IMR-90 (cell line): ENCODE measurements around the gene KLK12. TPM values are rescaled to one million over a fixed set of nuclear protein-coding genes. Genes with fewer than 3 reads are reported as not detected.

Experiments used
- ATAC-seq: fragments of 200-7000 bp; cut with Tn5 transposase; 2 replicates; pipeline ENCODE4 v1.9.1; 2020; ENCODE audit warnings: low read depth, mild to moderate bottlenecking, moderate library complexity
- BruUV-seq: library from RNA; stranded (reverse); fragments of 400-500 nt; replicated peaks from 2 replicates; lab custom pipeline; 2021; lab: Mats Ljungman, UMichigan
- CTCF ChIA-PET: fragments of 300-600 bp; formaldehyde crosslinking; extraction: SDS; loops from one replicate; lab custom pipeline; 2021; ENCODE audit warnings: antibody characterized with exemption; lab: Yijun Ruan, JAX
- POLR2A ChIA-PET: fragments of 300-600 bp; sonication (Branson Sonifier 250); formaldehyde crosslinking; loops from one replicate; lab custom pipeline; 2022; ENCODE audit warnings: antibody characterized with exemption; ENCODE audit not compliant: unreplicated experiment; lab: Charles Lee
- DNase-seq: peaks from one replicate; pipeline ENCODE4 v3.0.0; 2013
- H2AFZ ChIP-seq: replicated peaks from 2 replicates; pipeline ENCODE3; 2013; ENCODE audit warnings: low read length, mild to moderate bottlenecking; ENCODE audit not compliant: poor library complexity
- H2AK5ac ChIP-seq: 2 replicates; pipeline ENCODE4 v1.6.1; 2013; ENCODE audit warnings: low read depth, low read length, inconsistent platforms
- H2AK9ac ChIP-seq: replicated peaks from 2 replicates; pipeline ENCODE3; 2013; ENCODE audit warnings: mild to moderate bottlenecking, low read depth, low read length, moderate library complexity; ENCODE audit not compliant: poor library complexity
- H2BK120ac ChIP-seq: 2 replicates; pipeline ENCODE4 v1.6.1; 2013; ENCODE audit warnings: low read depth, low read length, inconsistent platforms
- H2BK15ac ChIP-seq: 3 replicates; pipeline ENCODE4 v1.6.1; 2013; ENCODE audit warnings: low read depth, low read length, inconsistent platforms
- H2BK20ac ChIP-seq: 2 replicates; pipeline ENCODE4 v1.6.1; 2013; ENCODE audit warnings: low read depth, mild to moderate bottlenecking, inconsistent platforms, low read length, moderate library complexity
- H2BK5ac ChIP-seq: 2 replicates; pipeline ENCODE4 v1.6.1; 2013; ENCODE audit warnings: mild to moderate bottlenecking, low read depth, low read length, inconsistent platforms; ENCODE audit not compliant: poor library complexity, severe bottlenecking
- H3K14ac ChIP-seq: replicated peaks from 2 replicates; pipeline ENCODE4 v1.6.1; 2013; ENCODE audit warnings: low read depth, low read length, inconsistent platforms
- H3K18ac ChIP-seq: 2 replicates; pipeline ENCODE4 v1.6.1; 2013; ENCODE audit warnings: low read depth, low read length, control low read depth
- H3K23ac ChIP-seq: 2 replicates; pipeline ENCODE4 v1.6.1; 2013; ENCODE audit warnings: low read depth, low read length, inconsistent platforms
- H3K27ac ChIP-seq: 2 replicates; pipeline ENCODE4 v1.5.1; 2013; ENCODE audit warnings: mild to moderate bottlenecking, control low read depth, low read length; ENCODE audit not compliant: insufficient read depth
- H3K27me3 ChIP-seq: 2 replicates; pipeline ENCODE4 v1.6.1; 2013; ENCODE audit warnings: low read length; ENCODE audit not compliant: control insufficient read depth, insufficient read depth
- H3K36me3 ChIP-seq: 2 replicates; pipeline ENCODE4 v1.6.1; 2013; ENCODE audit warnings: low read length, mixed read lengths; ENCODE audit not compliant: control insufficient read depth, insufficient read depth
- H3K4ac ChIP-seq: 2 replicates; pipeline ENCODE4 v1.6.1; 2013; ENCODE audit warnings: low read depth, low read length, inconsistent platforms
- H3K4me1 ChIP-seq: 2 replicates; pipeline ENCODE4 v1.6.1; 2013; ENCODE audit warnings: low read length, mixed read lengths; ENCODE audit not compliant: control insufficient read depth, insufficient read depth
- H3K4me2 ChIP-seq: 2 replicates; pipeline ENCODE4 v1.6.1; 2013; ENCODE audit warnings: low read depth, mild to moderate bottlenecking, control low read depth, low read length, moderate library complexity
- H3K4me3 ChIP-seq: 2 replicates; pipeline ENCODE4 v1.5.1; 2013; ENCODE audit warnings: low read depth, mild to moderate bottlenecking, control low read depth, low read length, moderate library complexity; ENCODE audit not compliant: insufficient read depth
- H3K56ac ChIP-seq: 2 replicates; pipeline ENCODE4 v1.6.1; 2013; ENCODE audit warnings: low read length, inconsistent platforms; ENCODE audit not compliant: insufficient read depth; ENCODE audit errors: extremely low read depth
- H3K79me1 ChIP-seq, 2 experiments: 2 replicates each; pipeline ENCODE4 v1.6.1; 2013; ENCODE audit warnings: low read length in 2 of 2, inconsistent platforms in 1 of 2, low read depth in 1 of 2
- H3K9ac ChIP-seq: 2 replicates; pipeline ENCODE4 v1.6.1; 2013; ENCODE audit warnings: low read depth, low read length, control low read depth
- H3K9me1 ChIP-seq: 2 replicates; pipeline ENCODE4 v1.6.1; 2013; ENCODE audit warnings: low read length, inconsistent platforms; ENCODE audit not compliant: insufficient read depth
- H3K9me3 ChIP-seq: 2 replicates; pipeline ENCODE4 v1.6.1; 2013; ENCODE audit warnings: low read length; ENCODE audit not compliant: control insufficient read depth, insufficient read depth
- H4K20me1 ChIP-seq: 2 replicates; pipeline ENCODE4 v1.6.1; 2013; ENCODE audit warnings: low read length, inconsistent platforms; ENCODE audit not compliant: insufficient read depth
- H4K5ac ChIP-seq: 2 replicates; pipeline ENCODE4 v1.6.1; 2013; ENCODE audit warnings: mild to moderate bottlenecking, low read depth, low read length, control low read depth
- H4K8ac ChIP-seq, 2 experiments: 2 replicates each; pipeline ENCODE4 v1.6.1; 2013; ENCODE audit warnings: low read depth in 2 of 2, low read length in 2 of 2, control low read depth in 1 of 2, inconsistent platforms in 1 of 2
- H4K91ac ChIP-seq: 2 replicates; pipeline ENCODE4 v1.6.1; 2013; ENCODE audit warnings: low read depth, low read length, inconsistent platforms; ENCODE audit not compliant: insufficient read depth
- BHLHE40 ChIP-seq: fragments of 150-350 bp; IDR thresholded peaks from 2 replicates; pipeline ENCODE4 v1.6.1; 2016; ENCODE audit warnings: mild to moderate bottlenecking, low read depth, low read length
- CEBPB ChIP-seq: IDR thresholded peaks from 2 replicates; pipeline ENCODE4 v1.6.1; 2012; ENCODE audit warnings: low read depth, low read length, improper control_type of control experiment
- CHD1 ChIP-seq: IDR thresholded peaks from 2 replicates; pipeline ENCODE4 v1.6.1; 2012; ENCODE audit warnings: low read depth, low read length, improper control_type of control experiment
- ELK1 ChIP-seq: fragments of 150-350 bp; IDR thresholded peaks from 2 replicates; pipeline ENCODE4 v1.6.1; 2016; ENCODE audit warnings: low read depth, mild to moderate bottlenecking, low read length, moderate library complexity, borderline replicate concordance
- MAFK ChIP-seq: IDR thresholded peaks from 2 replicates; pipeline ENCODE4 v1.6.1; 2012; ENCODE audit warnings: low read depth, low read length, improper control_type of control experiment
- MAZ ChIP-seq: IDR thresholded peaks from 2 replicates; pipeline ENCODE4 v1.6.1; 2012; ENCODE audit warnings: low read depth, mild to moderate bottlenecking, low read length, improper control_type of control experiment, moderate library complexity, borderline replicate concordance
- MXI1 ChIP-seq: IDR thresholded peaks from 2 replicates; pipeline ENCODE4 v1.6.1; 2012; ENCODE audit warnings: low read depth, mild to moderate bottlenecking, low read length, moderate library complexity, borderline replicate concordance
- NFE2L2 ChIP-seq: fragments of 150-350 bp; IDR thresholded peaks from 2 replicates; pipeline ENCODE4 v1.6.1; 2016; ENCODE audit warnings: low read depth, mild to moderate bottlenecking, low read length
- SMC3 ChIP-seq: fragments of 150-350 bp; IDR thresholded peaks from 2 replicates; pipeline ENCODE4 v1.6.1; 2016; ENCODE audit warnings: low read depth, mild to moderate bottlenecking, antibody characterized with exemption, low read length, moderate library complexity
- USF2 ChIP-seq: fragments of 150-350 bp; IDR thresholded peaks from 2 replicates; pipeline ENCODE4 v1.6.1; 2017; ENCODE audit warnings: mild to moderate bottlenecking, antibody characterized with exemption, low read length, low read depth
- WGBS, 2 experiments: methylation state at CpG; one replicate each; pipeline versions ENCODE4 v1.1.5 to v1.1.7; 2013; ENCODE audit warnings: missing lambda C conversion rate in 2 of 2; ENCODE audit not compliant: insufficient read length in 1 of 2; ENCODE audit errors: extremely low coverage in 2 of 2; 5-methylcytosine and 5-hydroxymethylcytosine counted together
- dilution Hi-C: fragments of 300-500 bp; cut with HindIII; formaldehyde crosslinking; loops from one replicate; pipeline ENCODE4 v1.14.3; 2018; ENCODE audit warnings: low sequenced_read_pairs; ENCODE audit not compliant: unreplicated experiment
- in situ Hi-C: fragments of 300-500 bp; cut with MboI; formaldehyde crosslinking; loops from 3 replicates; pipeline ENCODE4 v1.14.3; 2019; ENCODE audit warnings: low sequenced_read_pairs, inconsistent platforms, mixed read lengths
- intact Hi-C: fragments of 100-400 bp; cut with micrococcal nuclease; formaldehyde crosslinking; loops from 2 replicates; pipeline ENCODE4 v1.10.0; 2022
- polyA plus RNA-seq, 3 experiments: library from polyadenylated mRNA; depleted of rRNA; stranded (reverse); fragments of >200 nt; gene quantifications; 2 replicates each; pipeline ENCODE4 v1.2.3, GENCODE V29; 2012; ENCODE audit warnings: low replicate concordance in 1 of 3
- total RNA-seq: library from RNA; depleted of rRNA; stranded (reverse); fragments of >200 nt; gene quantifications from 2 replicates; pipeline ENCODE4 v1.2.3, GENCODE V29; 2012
- TF ChIP-seq, protein P1 (sequence below): conservative IDR thresholded peaks from 2 replicates; pipeline ENCODE4 v1.5.1; 2012; ENCODE audit warnings: mild to moderate bottlenecking, low read depth, low read length, improper control_type of control experiment

KLK12 gene
- total and polyA plus RNA-seq, 2 of the 4 experiments (the other 2 are of a cell fraction), result not detected

- H2BK20ac ChIP-seq, result no peak overlapping the region
- no peak overlapping the region for H2AK9ac ChIP-seq
- H3K18ac ChIP-seq, result no peak overlapping the region
- no peak overlapping the region for H3K4me2 ChIP-seq
- H3K27me3 ChIP-seq, result no peaks in the 10 kb centered on the region; the same call in 1 of the 2 replicates
- no peak overlapping the region for H2BK5ac ChIP-seq
- no peak overlapping the region for H4K8ac ChIP-seq
- no peak overlapping the region for H3K9ac ChIP-seq
- no peak overlapping the region for H2BK15ac ChIP-seq
- in situ Hi-C loops, result no loop called here
- H3K4ac ChIP-seq, result no peak overlapping the region
- WGBS, 2 experiments, result 33% methylated on average over 1 of the region's 6 CpGs; no CpG with 5 or more reads in 1 of the 2 experiments
- no peak overlapping the region for H3K14ac ChIP-seq
- H3K56ac ChIP-seq, result no peak overlapping the region
- H3K9me1 ChIP-seq, result no peaks in the 10 kb centered on the region
- H3K9me3 ChIP-seq, result no peaks in the 10 kb centered on the region
- H3K79me1 ChIP-seq, result no peaks in the 10 kb centered on the region
- no TSS peak for BruUV-seq
- DNase-seq (no peak), ATAC-seq (no peak)
- H2AFZ ChIP-seq, result no peak overlapping the region
- dilution Hi-C loops, result no loop called here
- H3K4me1 ChIP-seq, result no peaks in the 10 kb centered on the region
- no peaks in the 10 kb centered on the region for H3K36me3 ChIP-seq
- TF ChIP-seq BHLHE40, result no peak
- no peak for TF ChIP-seq NFE2L2
- TF ChIP-seq MAZ, result no peak
- TF ChIP-seq, protein P1, sequence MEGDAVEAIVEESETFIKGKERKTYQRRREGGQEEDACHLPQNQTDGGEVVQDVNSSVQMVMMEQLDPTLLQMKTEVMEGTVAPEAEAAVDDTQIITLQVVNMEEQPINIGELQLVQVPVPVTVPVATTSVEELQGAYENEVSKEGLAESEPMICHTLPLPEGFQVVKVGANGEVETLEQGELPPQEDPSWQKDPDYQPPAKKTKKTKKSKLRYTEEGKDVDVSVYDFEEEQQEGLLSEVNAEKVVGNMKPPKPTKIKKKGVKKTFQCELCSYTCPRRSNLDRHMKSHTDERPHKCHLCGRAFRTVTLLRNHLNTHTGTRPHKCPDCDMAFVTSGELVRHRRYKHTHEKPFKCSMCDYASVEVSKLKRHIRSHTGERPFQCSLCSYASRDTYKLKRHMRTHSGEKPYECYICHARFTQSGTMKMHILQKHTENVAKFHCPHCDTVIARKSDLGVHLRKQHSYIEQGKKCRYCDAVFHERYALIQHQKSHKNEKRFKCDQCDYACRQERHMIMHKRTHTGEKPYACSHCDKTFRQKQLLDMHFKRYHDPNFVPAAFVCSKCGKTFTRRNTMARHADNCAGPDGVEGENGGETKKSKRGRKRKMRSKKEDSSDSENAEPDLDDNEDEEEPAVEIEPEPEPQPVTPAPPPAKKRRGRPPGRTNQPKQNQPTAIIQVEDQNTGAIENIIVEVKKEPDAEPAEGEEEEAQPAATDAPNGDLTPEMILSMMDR, result no peak
- no peak for TF ChIP-seq MXI1
- TF ChIP-seq CEBPB, result no peak
- no peak for TF ChIP-seq ELK1
- TF ChIP-seq MAFK, result no peak
- TF ChIP-seq SMC3, result no peak
- no peak for TF ChIP-seq USF2
- no peak for TF ChIP-seq CHD1
- no peak overlapping the region for H3K23ac ChIP-seq
- POLR2A ChIA-PET, result no interaction called here
- no peak overlapping the region for H3K4me3 ChIP-seq
- no peak overlapping the region for H3K27ac ChIP-seq
- no peak overlapping the region for H2BK120ac ChIP-seq
- H4K5ac ChIP-seq, result no peak overlapping the region
- CTCF ChIA-PET, result no interaction called here
- H4K20me1 ChIP-seq, result no peaks in the 10 kb centered on the region
- no peak overlapping the region for H4K91ac ChIP-seq
- no peak overlapping the region for H2AK5ac ChIP-seq
- intact Hi-C loops, result no loop called here
Observed at GRCh38 chr19:51025401-51025800, 9.4 kb downstream of the KLK12 start.
